HFFc6 (cell line): Measurements from ENCODE around the gene ERBIN. TPM values are rescaled to one million over a fixed set of nuclear protein-coding genes. Genes with fewer than 3 reads are reported as not detected.
"Not testable (repeated sequence)": the region's sequence is repeated elsewhere in the genome, so short reads cannot be mapped to it uniquely, and the experiment has no call there.

ENCODE experiments used
- DNase-seq: peaks from one replicate; pipeline ENCODE4 v3.0.0-alpha.2; 2018
- H3K27ac Mint-ChIP-seq: 2 replicates; pipeline ENCODE4 v1.8.0; 2020; ENCODE audit warnings: mild to moderate bottlenecking, mixed read lengths
- H3K27me3 Mint-ChIP-seq: 2 replicates; pipeline ENCODE4 v1.8.0; 2021; ENCODE audit warnings: mild to moderate bottlenecking, moderate library complexity, mixed read lengths; ENCODE audit not compliant: insufficient read depth
- H3K36me3 Mint-ChIP-seq: 2 replicates; pipeline ENCODE4 v1.8.0; 2021; ENCODE audit warnings: low read depth, mixed read lengths
- H3K4me1 Mint-ChIP-seq: 2 replicates; pipeline ENCODE4 v1.8.0; 2020; ENCODE audit warnings: low read depth, mixed read lengths
- H3K4me3 Mint-ChIP-seq: 2 replicates; pipeline ENCODE4 v1.8.0; 2020; ENCODE audit warnings: mild to moderate bottlenecking, moderate library complexity, mixed read lengths
- H3K9me3 Mint-ChIP-seq: 2 replicates; pipeline ENCODE4 v1.8.0; 2020; ENCODE audit warnings: mild to moderate bottlenecking, mixed read lengths
- total RNA-seq, 6 experiments: library from RNA; stranded (reverse); fragmentation: NEBNext Ultra II Directional; extraction: Animal tissue kit (Norgen Biotek cat#: 25700); gene quantifications; 2 replicates in 1 of 6; 3 replicates in 5 of 6; pipeline ENCODE4 v1.2.3, GENCODE V29; 2021
- TF ChIP-seq, protein P1 (sequence below): fragments of 200-600 bp; sonication (generic); IDR thresholded peaks from 2 replicates; pipeline ENCODE4 v1.5.0; 2021; ENCODE audit warnings: antibody characterized with exemption, mild to moderate bottlenecking

ERBIN gene
- total RNA-seq, 6 experiments from 2014 or later = 97.5 to 127 (median 114) TPM

DNA sequence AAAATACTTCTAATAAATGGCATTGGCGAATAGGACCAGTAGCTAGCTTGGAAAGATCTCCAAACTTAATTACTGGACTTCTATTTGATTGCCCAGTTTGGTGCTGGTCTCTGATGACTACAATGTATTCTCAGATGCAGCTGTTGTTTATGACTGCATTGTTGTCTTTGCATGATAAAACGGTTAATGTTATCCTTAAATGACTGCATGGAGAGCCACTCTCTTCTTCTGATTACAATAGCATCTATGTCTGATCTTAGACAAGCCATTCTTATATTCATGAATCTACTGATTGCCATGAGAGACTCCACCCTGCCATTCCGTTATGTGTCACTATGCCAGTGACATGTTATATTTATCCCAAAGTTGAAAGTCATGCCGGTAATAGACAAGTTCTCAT, 42.9 kb upstream of the ERBIN start:
- DNase-seq = no peak
- H3K4me3 Mint-ChIP-seq = no peak overlapping the region
- no peaks in the 10 kb centered on the region for H3K27me3 Mint-ChIP-seq
- H3K27ac Mint-ChIP-seq = no peak overlapping the region
- H3K4me1 Mint-ChIP-seq = peaks cover 77% of the 10 kb centered on the region
- peaks cover 2% of the 10 kb centered on the region for H3K9me3 Mint-ChIP-seq
- TF ChIP-seq, protein P1, sequence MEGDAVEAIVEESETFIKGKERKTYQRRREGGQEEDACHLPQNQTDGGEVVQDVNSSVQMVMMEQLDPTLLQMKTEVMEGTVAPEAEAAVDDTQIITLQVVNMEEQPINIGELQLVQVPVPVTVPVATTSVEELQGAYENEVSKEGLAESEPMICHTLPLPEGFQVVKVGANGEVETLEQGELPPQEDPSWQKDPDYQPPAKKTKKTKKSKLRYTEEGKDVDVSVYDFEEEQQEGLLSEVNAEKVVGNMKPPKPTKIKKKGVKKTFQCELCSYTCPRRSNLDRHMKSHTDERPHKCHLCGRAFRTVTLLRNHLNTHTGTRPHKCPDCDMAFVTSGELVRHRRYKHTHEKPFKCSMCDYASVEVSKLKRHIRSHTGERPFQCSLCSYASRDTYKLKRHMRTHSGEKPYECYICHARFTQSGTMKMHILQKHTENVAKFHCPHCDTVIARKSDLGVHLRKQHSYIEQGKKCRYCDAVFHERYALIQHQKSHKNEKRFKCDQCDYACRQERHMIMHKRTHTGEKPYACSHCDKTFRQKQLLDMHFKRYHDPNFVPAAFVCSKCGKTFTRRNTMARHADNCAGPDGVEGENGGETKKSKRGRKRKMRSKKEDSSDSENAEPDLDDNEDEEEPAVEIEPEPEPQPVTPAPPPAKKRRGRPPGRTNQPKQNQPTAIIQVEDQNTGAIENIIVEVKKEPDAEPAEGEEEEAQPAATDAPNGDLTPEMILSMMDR = no peak
- H3K36me3 Mint-ChIP-seq = peaks cover 3% of the 10 kb centered on the region

DNA sequence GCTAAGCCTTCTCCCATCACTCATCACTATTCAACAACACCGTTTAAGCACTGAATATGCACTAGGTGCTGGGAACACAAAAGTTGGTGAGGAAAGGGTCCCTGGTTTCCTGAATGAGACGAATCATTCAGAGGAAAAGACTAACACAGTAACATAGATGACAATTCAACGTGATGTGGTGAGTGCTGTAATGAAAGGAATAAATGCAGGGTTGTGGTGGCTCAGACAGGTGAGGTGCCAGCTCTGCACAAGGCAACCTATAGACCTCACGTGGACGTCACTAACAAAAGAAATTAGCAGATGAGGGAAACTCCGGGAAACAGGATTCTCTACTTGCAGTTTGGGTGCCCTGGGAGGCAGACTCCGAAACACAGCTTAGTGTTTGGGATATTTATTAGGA, 40.0 kb upstream of the ERBIN start:
- no peak for DNase-seq

DNA sequence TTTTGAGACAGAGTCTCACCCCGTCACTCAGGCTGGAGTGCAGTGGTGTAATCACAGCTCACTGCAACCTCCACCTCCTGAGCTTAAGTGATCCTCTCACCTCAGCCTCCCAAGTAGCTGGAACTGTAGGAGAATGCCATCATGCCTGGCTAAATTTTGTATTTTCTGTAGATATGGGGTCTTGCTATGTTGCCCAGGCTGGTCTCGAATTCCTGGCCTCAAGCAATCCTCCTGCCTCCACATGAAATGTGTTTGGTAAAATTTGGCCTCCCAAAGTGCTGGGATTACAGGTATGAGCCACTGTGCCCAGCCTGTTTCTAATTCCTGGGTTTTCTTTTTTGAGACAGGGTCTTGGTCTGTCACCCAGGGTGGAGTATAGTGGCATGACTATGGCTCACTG, 34.4 kb upstream of the ERBIN start:
- not testable (repeated sequence) for H3K9me3 Mint-ChIP-seq, H3K27ac Mint-ChIP-seq, H3K4me3 Mint-ChIP-seq, H3K36me3 Mint-ChIP-seq, H3K27me3 Mint-ChIP-seq, DNase-seq, H3K4me1 Mint-ChIP-seq

More for the DNA sequence above, 40.0 kb upstream of the ERBIN start:
- Mint-ChIP-seq H3K9me3 (no peaks in the 10 kb centered on the region), H3K4me1 (peaks cover 48% of the 10 kb centered on the region), H3K27me3 (no peaks in the 10 kb centered on the region), H3K27ac (peak overlapping the region; percentile 58; the same call in 1 of the 2 replicates), H3K36me3 (no peaks in the 10 kb centered on the region; the same call in 1 of the 2 replicates), H3K4me3 (no peak overlapping the region)
- TF ChIP-seq, protein P1 = no peak

DNA sequence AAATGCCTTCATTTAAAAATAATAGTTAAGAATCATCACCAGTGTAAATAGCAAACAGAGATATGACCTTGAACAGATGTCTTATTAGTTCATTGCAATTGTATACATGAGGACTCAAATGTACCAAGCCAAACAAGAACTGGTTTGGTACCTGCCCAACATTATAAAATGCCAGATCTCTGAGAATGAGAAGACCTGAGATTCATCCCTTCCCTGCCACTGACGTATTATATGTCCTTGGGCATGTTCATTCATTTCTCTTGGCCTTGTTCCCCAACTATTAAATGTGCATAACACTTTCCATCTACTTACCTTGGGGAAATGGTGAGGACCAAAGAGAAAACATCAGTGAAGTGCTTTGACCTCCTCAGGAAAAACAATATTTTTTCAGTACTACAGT, 33.6 kb upstream of the ERBIN start:
- no peak for DNase-seq
- TF ChIP-seq, protein P1 = no peak
- no peak overlapping the region for H3K27ac Mint-ChIP-seq
- no peak overlapping the region for H3K4me3 Mint-ChIP-seq
- no peaks in the 10 kb centered on the region for H3K36me3 Mint-ChIP-seq
- H3K4me1 Mint-ChIP-seq = no peaks in the 10 kb centered on the region
- H3K9me3 Mint-ChIP-seq = no peaks in the 10 kb centered on the region
- peaks cover 2% of the 10 kb centered on the region; the same call in 1 of the 2 replicates for H3K27me3 Mint-ChIP-seq

DNA sequence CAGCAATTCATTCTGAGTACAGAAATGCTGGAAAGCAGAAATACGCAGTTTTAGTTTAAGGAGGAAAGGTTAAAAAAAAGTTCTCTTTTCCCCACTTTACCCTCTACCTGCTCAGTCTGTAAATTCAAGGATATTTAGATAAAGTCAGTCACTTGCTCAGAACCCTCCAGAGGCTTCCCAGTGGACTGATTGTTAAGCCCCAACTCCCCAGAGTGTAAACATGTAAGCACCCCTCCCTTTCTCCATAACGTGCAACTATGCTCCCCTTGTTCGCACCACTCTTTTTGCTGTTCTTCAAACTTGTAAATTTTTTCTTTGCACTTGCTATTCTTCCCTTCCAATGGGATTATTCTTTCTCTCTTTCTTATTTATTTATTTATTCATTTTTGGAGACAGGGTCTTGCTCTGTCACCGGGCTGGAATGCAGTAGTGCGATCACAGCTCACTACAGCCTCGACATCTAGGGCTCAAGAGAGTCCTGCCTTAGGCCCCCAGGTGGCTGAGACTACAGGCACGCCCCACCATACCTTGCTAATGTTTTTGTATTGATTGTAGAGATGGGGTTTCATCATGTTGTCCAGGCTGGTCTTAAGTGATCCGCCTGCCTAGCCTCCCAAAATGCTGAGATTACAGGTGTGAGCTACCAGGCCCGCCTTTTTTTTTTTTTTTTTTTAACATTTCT, 32.5 kb upstream of the ERBIN start:
- TF ChIP-seq, protein P1 = no peak
- Mint-ChIP-seq H3K4me3 (no peak overlapping the region), H3K36me3 (no peaks in the 10 kb centered on the region), H3K9me3 (no peaks in the 10 kb centered on the region), H3K27me3 (peaks cover 3% of the 10 kb centered on the region; the same call in 1 of the 2 replicates), H3K27ac (no peak overlapping the region), H3K4me1 (no peaks in the 10 kb centered on the region)
- no peak for DNase-seq

DNA sequence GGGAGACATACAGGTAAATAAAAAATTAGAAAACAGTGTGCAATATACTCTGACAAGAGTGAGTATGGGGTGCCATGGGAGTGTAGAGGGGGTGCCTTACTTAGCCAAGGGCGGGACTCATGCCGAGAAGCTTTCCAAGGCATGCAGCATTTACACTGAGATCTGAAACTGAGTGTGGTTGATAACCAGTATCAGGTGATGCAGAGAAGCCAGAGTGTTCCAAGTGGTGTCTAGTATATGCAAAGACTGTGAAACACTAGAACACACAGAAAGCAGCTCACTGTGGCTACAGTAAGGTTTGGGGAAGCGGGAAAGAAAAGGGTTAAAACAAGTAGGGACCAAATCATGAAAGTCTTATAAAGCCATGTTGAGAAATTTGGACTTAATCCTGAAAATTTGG, 30.5 kb upstream of the ERBIN start:
- no peaks in the 10 kb centered on the region for H3K4me1 Mint-ChIP-seq
- TF ChIP-seq, protein P1 = no peak

More for the DNA sequence above, 30.5 kb upstream of the ERBIN start:
- H3K36me3 Mint-ChIP-seq = no peaks in the 10 kb centered on the region
- no peak overlapping the region for H3K27ac Mint-ChIP-seq
- peaks cover 3% of the 10 kb centered on the region; the same call in 1 of the 2 replicates for H3K27me3 Mint-ChIP-seq
- no peak for DNase-seq
- H3K4me3 Mint-ChIP-seq = no peak overlapping the region
- no peaks in the 10 kb centered on the region for H3K9me3 Mint-ChIP-seq
